Vagina (tissue), 2 donors: ENCODE measurements around the gene ZYG11A.

Experiments used
- CTCF ChIP-seq, 3 experiments: fragments of 450-650 bp in 2 of 3; fragments of 200-600 bp in 1 of 3; sonication (generic) in 1 of 3; IDR thresholded peaks; one replicate each; pipeline ENCODE4 v1.5.1; 2017 to 2019; ENCODE audit warnings: antibody characterized with exemption in 3 of 3, mild to moderate bottlenecking in 2 of 3, moderate library complexity in 2 of 3
- POLR2A ChIP-seq, 2 donors: fragments of 450-650 bp; IDR thresholded peaks; one replicate each; pipeline ENCODE4 v1.6.1; 2017; ENCODE audit warnings: antibody characterized with exemption in 2 of 2, mild to moderate bottlenecking in 2 of 2, moderate library complexity in 2 of 2

GRCh38 chr1:52907068-52907811, 64.7 kb downstream of the ZYG11A start:
- TF ChIP-seq CTCF (IDR thresholded peaks at IDR 0.05) (no peak), POLR2A (IDR thresholded peaks at IDR 0.05) (no peak)
